Measurements from ENCODE around the gene PAX4.

DNA sequence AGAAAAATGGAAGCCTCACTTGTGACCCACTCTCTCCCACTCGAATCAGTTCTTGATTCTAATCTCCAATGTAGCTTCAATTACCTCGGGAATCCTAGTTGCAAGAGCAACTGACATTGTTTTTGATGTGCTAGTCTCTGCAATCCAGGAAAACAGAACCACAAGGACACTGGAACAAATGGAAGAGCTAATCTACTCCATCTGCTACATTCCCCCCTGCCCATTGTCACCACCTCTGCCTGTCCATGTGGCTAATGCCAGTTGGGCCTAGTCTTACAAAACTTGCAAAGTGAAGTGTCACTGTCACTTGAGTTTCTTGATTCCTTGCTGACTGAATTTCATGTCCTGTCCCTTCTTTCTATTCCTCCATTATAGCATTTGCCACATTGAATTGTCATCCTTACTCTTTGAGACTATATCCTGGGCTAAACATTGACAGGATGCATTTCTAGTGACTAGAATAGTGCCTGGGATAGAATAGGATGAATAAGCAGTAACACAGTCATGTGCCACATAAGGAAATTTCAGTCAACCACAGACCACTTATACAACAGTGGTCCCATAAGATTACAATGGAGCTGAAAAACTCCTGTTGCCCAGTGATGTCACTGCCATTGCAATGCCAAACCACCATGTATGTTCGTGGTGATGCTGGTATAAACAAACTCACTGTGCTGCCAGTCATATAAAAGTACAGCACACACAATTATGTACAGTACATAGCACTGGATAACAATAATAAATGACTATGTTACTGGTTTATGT, 46.0 kb downstream of the PAX4 start:
- TF ChIP-seq, protein P1, sequence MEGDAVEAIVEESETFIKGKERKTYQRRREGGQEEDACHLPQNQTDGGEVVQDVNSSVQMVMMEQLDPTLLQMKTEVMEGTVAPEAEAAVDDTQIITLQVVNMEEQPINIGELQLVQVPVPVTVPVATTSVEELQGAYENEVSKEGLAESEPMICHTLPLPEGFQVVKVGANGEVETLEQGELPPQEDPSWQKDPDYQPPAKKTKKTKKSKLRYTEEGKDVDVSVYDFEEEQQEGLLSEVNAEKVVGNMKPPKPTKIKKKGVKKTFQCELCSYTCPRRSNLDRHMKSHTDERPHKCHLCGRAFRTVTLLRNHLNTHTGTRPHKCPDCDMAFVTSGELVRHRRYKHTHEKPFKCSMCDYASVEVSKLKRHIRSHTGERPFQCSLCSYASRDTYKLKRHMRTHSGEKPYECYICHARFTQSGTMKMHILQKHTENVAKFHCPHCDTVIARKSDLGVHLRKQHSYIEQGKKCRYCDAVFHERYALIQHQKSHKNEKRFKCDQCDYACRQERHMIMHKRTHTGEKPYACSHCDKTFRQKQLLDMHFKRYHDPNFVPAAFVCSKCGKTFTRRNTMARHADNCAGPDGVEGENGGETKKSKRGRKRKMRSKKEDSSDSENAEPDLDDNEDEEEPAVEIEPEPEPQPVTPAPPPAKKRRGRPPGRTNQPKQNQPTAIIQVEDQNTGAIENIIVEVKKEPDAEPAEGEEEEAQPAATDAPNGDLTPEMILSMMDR (IDR thresholded peaks at IDR 0.05; ENCODE audit: insufficient read depth, low read depth, low read length) = no peak
- no peak for TF ChIP-seq EZH2 (IDR thresholded peaks at IDR 0.05; ENCODE audit: insufficient read depth, low read length)
